Thyroid gland (tissue), 4 donors: ENCODE data around the gene GDPD4. TPM values are rescaled to one million over a fixed set of nuclear protein-coding genes. Genes with fewer than 3 reads are reported as not detected.

Experiments used
- DNase-seq, 2 donors: peaks; one replicate each; pipeline ENCODE4 v3.0.0-alpha.2; 2019
- H3K27ac ChIP-seq, 3 donors: fragments of 200-600 bp; sonication (generic); 1 replicate in 2 of 3; 2 replicates in 1 of 3; pipeline ENCODE4 v1.5.1; 2016 to 2019; ENCODE audit warnings: mild to moderate bottlenecking in 1 of 3, moderate library complexity in 1 of 3
- H3K27me3 ChIP-seq: fragments of 200-600 bp; sonication (generic); one replicate; pipeline ENCODE4 v1.5.1; 2019
- H3K36me3 ChIP-seq, 2 donors: fragments of 200-600 bp; sonication (generic); one replicate each; pipeline ENCODE4 v1.5.1; 2016 to 2019
- H3K4me1 ChIP-seq, 2 donors: fragments of 200-600 bp; sonication (generic); one replicate each; pipeline ENCODE4 v1.5.1; 2017 to 2019
- H3K4me3 ChIP-seq, 3 donors: fragments of 200-600 bp; sonication (generic); replicated peaks in 1 of 3; 1 replicate in 2 of 3; 2 replicates in 1 of 3; pipeline ENCODE4 v1.5.1; 2016; ENCODE audit warnings: mild to moderate bottlenecking in 1 of 3
- H3K9me3 ChIP-seq: fragments of 200-600 bp; sonication (generic); one replicate; pipeline ENCODE4 v1.5.1; 2017
- CTCF ChIP-seq, 6 experiments: fragments of 200-600 bp in 3 of 6; fragments of 450-650 bp in 3 of 6; sonication (generic) in 3 of 6; IDR thresholded peaks; one replicate each; pipeline ENCODE4 v1.5.1; 2016 to 2019; ENCODE audit warnings: antibody characterized with exemption in 6 of 6, mild to moderate bottlenecking in 2 of 6, inconsistent platforms in 1 of 6, moderate library complexity in 1 of 6
- POLR2A ChIP-seq, 2 donors: fragments of 450-650 bp; IDR thresholded peaks; one replicate each; pipeline ENCODE4 v1.6.1; 2017; ENCODE audit warnings: antibody characterized with exemption in 2 of 2, mild to moderate bottlenecking in 2 of 2, moderate library complexity in 1 of 2
- WGBS, 2 donors: methylation state at CpG; one replicate each; pipeline ENCODE4 v1.1.5; 2017; 5-methylcytosine and 5-hydroxymethylcytosine counted together
- intact Hi-C: fragments of 100-400 bp; cut with DNase I; formaldehyde crosslinking; loops from one replicate; pipeline ENCODE4 v1.15.1; 2023
- total RNA-seq, 4 donors: library from RNA; depleted of rRNA; stranded (reverse); fragments of >200 nt; gene quantifications; one replicate each; pipeline ENCODE4 v1.2.3, GENCODE V29; 2016

GDPD4 gene
- total RNA-seq, 4 donors from 2014 or later = 3.6 TPM; not detected in 3

- TF ChIP-seq CTCF (IDR thresholded peaks at IDR 0.05) (no peak), POLR2A (IDR thresholded peaks at IDR 0.05) (no peak)
- no peak overlapping the region for H3K27ac ChIP-seq
- H3K9me3 ChIP-seq = no peaks in the 10 kb centered on the region
- H3K27me3 ChIP-seq = no peaks in the 10 kb centered on the region
- no peaks in the 10 kb centered on the region for H3K4me1 ChIP-seq
- DNase-seq = no peak
- intact Hi-C loops = no loop called here
- WGBS, 2 donors = 92 to 93% methylated on average over 4 of the region's 4 CpGs
- no peaks in the 10 kb centered on the region for H3K36me3 ChIP-seq
- no peak overlapping the region for H3K4me3 ChIP-seq
These were observed 123.3 kb downstream of the GDPD4 start for GRCh38 chr11:77178150-77178549.

- H3K36me3 ChIP-seq = no peaks in the 10 kb centered on the region
- H3K27ac ChIP-seq = no peak overlapping the region
- no peak overlapping the region for H3K4me3 ChIP-seq
- WGBS, 2 donors = 78 to 91% methylated on average over 9 of the region's 9 CpGs
- DNase-seq = no peak
- intact Hi-C loops = no loop called here
- TF ChIP-seq CTCF (IDR thresholded peaks at IDR 0.05) (no peak), POLR2A (IDR thresholded peaks at IDR 0.05) (no peak)
- no peaks in the 10 kb centered on the region for H3K27me3 ChIP-seq
- H3K9me3 ChIP-seq = no peaks in the 10 kb centered on the region
- H3K4me1 ChIP-seq = no peaks in the 10 kb centered on the region
These were observed 124.5 kb downstream of the GDPD4 start for GRCh38 chr11:77176996-77177395.

- no peak for DNase-seq
- intact Hi-C loops = no loop called here
- Histone ChIP-seq H3K9me3 (no peaks in the 10 kb centered on the region), H3K4me3 (no peak overlapping the region), H3K36me3 (no peaks in the 10 kb centered on the region), H3K4me1 (no peaks in the 10 kb centered on the region), H3K27me3 (no peaks in the 10 kb centered on the region), H3K27ac (no peak overlapping the region)
- TF ChIP-seq CTCF (IDR thresholded peaks at IDR 0.05) = no peak
- TF ChIP-seq POLR2A (IDR thresholded peaks at IDR 0.05) = no peak
- WGBS, 2 donors = 67 to 70% methylated on average over 4 to 5 of the region's 12 CpGs
These were observed 125.5 kb downstream of the GDPD4 start for GRCh38 chr11:77175869-77176539.

GRCh38 chr11:77175021-77175842 lies 126.3 kb downstream of the GDPD4 start:
- intact Hi-C loops = no loop called here
- TF ChIP-seq POLR2A (IDR thresholded peaks at IDR 0.05) (no peak), CTCF (IDR thresholded peaks at IDR 0.05) (no peak)
- Histone ChIP-seq H3K4me3 (no peak overlapping the region), H3K9me3 (no peaks in the 10 kb centered on the region), H3K27ac (no peak overlapping the region), H3K36me3 (no peaks in the 10 kb centered on the region), H3K27me3 (no peaks in the 10 kb centered on the region), H3K4me1 (no peaks in the 10 kb centered on the region)
- 84 to 94% methylated on average over 9 to 15 of the region's 15 CpGs for WGBS, 2 donors
- DNase-seq = no peak

GRCh38 chr11:77174559-77174958 lies 126.9 kb downstream of the GDPD4 start:
- TF ChIP-seq CTCF (IDR thresholded peaks at IDR 0.05) = no peak
- no peak for TF ChIP-seq POLR2A (IDR thresholded peaks at IDR 0.05)
- no peaks in the 10 kb centered on the region for H3K27me3 ChIP-seq
- no peak for DNase-seq
- WGBS, 2 donors = 78 to 85% methylated on average over 16 of the region's 16 CpGs
- no peak overlapping the region for H3K27ac ChIP-seq
- no peaks in the 10 kb centered on the region for H3K9me3 ChIP-seq
- no peak overlapping the region for H3K4me3 ChIP-seq
- intact Hi-C loops = no loop called here
- H3K4me1 ChIP-seq = no peaks in the 10 kb centered on the region
- H3K36me3 ChIP-seq = no peaks in the 10 kb centered on the region
